NCI-H2107 treated with DMSO at 0.1 percent for 48 hours (cell line): ENCODE data around the gene SLC11A1.

Experiments used
- DNase-seq: peaks from one replicate; lab custom pipeline; 2025; ENCODE audit not compliant: unreplicated experiment; lab: John Stamatoyannopoulos, UW

SLC11A1 gene

GRCh38 chr2:218432676-218433365 is 50.7 kb downstream of the SLC11A1 start:
- no peak for DNase-seq

- no peak for DNase-seq
Observed at GRCh38 chr2:218434456-218434855, 52.4 kb downstream of the SLC11A1 start.

- no peak for DNase-seq
Observed at GRCh38 chr2:218435003-218435982, 53.2 kb downstream of the SLC11A1 start.

GRCh38 chr2:218436992-218437391 is 54.9 kb downstream of the SLC11A1 start:
- no peak for DNase-seq

- DNase-seq: no peak
Observed at GRCh38 chr2:218437969-218438368, 55.9 kb downstream of the SLC11A1 start.

GRCh38 chr2:218438596-218438995 is 56.5 kb downstream of the SLC11A1 start:
- no peak for DNase-seq

GRCh38 chr2:218444692-218445357 is 62.8 kb downstream of the SLC11A1 start:
- no peak for DNase-seq

- no peak for DNase-seq
Observed at GRCh38 chr2:218445602-218446001, 63.5 kb downstream of the SLC11A1 start.
